Glutamatergic neuron (in vitro differentiated cells): Measurements from ENCODE around the gene EBP. TPM values are rescaled to one million over a fixed set of nuclear protein-coding genes. Genes with fewer than 3 reads are reported as not detected.

ENCODE experiments used
- DNase-seq: peaks from one replicate; pipeline ENCODE4 v3.0.0; 2022
- H3K27ac Mint-ChIP-seq: one replicate; pipeline ENCODE4 v1.8.0; 2020; ENCODE audit warnings: mild to moderate bottlenecking, mixed read lengths, inconsistent platforms; ENCODE audit not compliant: unreplicated experiment
- H3K27me3 Mint-ChIP-seq: one replicate; pipeline ENCODE4 v1.8.0; 2020; ENCODE audit warnings: mild to moderate bottlenecking, moderate library complexity, mixed read lengths, inconsistent platforms; ENCODE audit not compliant: unreplicated experiment
- H3K36me3 Mint-ChIP-seq: one replicate; pipeline ENCODE4 v1.8.0; 2020; ENCODE audit warnings: mild to moderate bottlenecking, mixed read lengths, inconsistent platforms; ENCODE audit not compliant: unreplicated experiment
- H3K4me1 Mint-ChIP-seq: one replicate; pipeline ENCODE4 v1.8.0; 2020; ENCODE audit warnings: mild to moderate bottlenecking, low read depth, mixed read lengths, inconsistent platforms; ENCODE audit not compliant: unreplicated experiment
- H3K4me3 Mint-ChIP-seq: one replicate; pipeline ENCODE4 v1.8.0; 2020; ENCODE audit warnings: mild to moderate bottlenecking, mixed read lengths, inconsistent platforms; ENCODE audit not compliant: unreplicated experiment
- H3K9me3 Mint-ChIP-seq: one replicate; pipeline ENCODE4 v1.8.0; 2020; ENCODE audit warnings: mild to moderate bottlenecking, moderate library complexity, mixed read lengths, inconsistent platforms; ENCODE audit not compliant: unreplicated experiment
- CTCF ChIP-seq: fragments of 200-600 bp; sonication (generic); IDR thresholded peaks from one replicate; pipeline ENCODE4 v1.5.0; 2021; ENCODE audit not compliant: partially characterized antibody, unreplicated experiment
- total RNA-seq: library from RNA; stranded (reverse); fragmentation: NEBNext Ultra II Directional; extraction: Animal tissue kit (Norgen Biotek cat#: 25700); gene quantifications from one replicate; pipeline ENCODE4 v1.2.1, GENCODE V29; 2021; ENCODE audit not compliant: unreplicated experiment

EBP gene
- total RNA-seq, 1 donor from 2014 or later = 132 TPM

GRCh38 chrX:48573690-48574269 lies 52.2 kb downstream of the EBP start:
- TF ChIP-seq CTCF = no peak
- H3K4me1 Mint-ChIP-seq = peaks cover 4% of the 10 kb centered on the region
- no peaks in the 10 kb centered on the region for H3K36me3 Mint-ChIP-seq
- H3K27ac Mint-ChIP-seq = peak overlapping the region; percentile 100
- peak; percentile 25 for DNase-seq
- peaks cover 11% of the 10 kb centered on the region for H3K27me3 Mint-ChIP-seq
- H3K9me3 Mint-ChIP-seq = peaks cover 9% of the 10 kb centered on the region
- H3K4me3 Mint-ChIP-seq = peak overlapping the region; percentile 96

- H3K36me3 Mint-ChIP-seq = no peaks in the 10 kb centered on the region
Measured at GRCh38 chrX:48574270-48575266, 53.0 kb downstream of the EBP start, which contains the start of gene RBM3. RBM3 (plus strand) TSS chrX:48574484; CDS start chrX:48575181, 697 bp downstream.

GRCh38 chrX:48575642-48576041 lies 54.0 kb downstream of the EBP start:
- Mint-ChIP-seq H3K36me3 (no peaks in the 10 kb centered on the region), H3K27me3 (peaks cover 11% of the 10 kb centered on the region), H3K4me3 (peak overlapping the region; percentile 96), H3K27ac (peak overlapping the region; percentile 100), H3K9me3 (peaks cover 9% of the 10 kb centered on the region), H3K4me1 (peaks cover 4% of the 10 kb centered on the region)
- TF ChIP-seq CTCF = no peak
- DNase-seq = no peak

More at GRCh38 chrX:48574270-48575266, 53.0 kb downstream of the EBP start, which contains the start of gene RBM3:
- H3K4me3 Mint-ChIP-seq = peak within 1 kb of the TSS; percentile 96
- peak; percentile 88 for DNase-seq
- TF ChIP-seq CTCF = no peak
- H3K9me3 Mint-ChIP-seq = peaks cover 9% of the 10 kb centered on the region
- H3K27me3 Mint-ChIP-seq = peaks cover 11% of the 10 kb centered on the region
- peaks cover 4% of the 10 kb centered on the region for H3K4me1 Mint-ChIP-seq
- peak within 1 kb of the TSS; percentile 100 for H3K27ac Mint-ChIP-seq

- Mint-ChIP-seq H3K4me1 (peaks cover 4% of the 10 kb centered on the region), H3K9me3 (peaks cover 9% of the 10 kb centered on the region), H3K4me3 (peak overlapping the region; percentile 96), H3K36me3 (no peaks in the 10 kb centered on the region), H3K27ac (peak overlapping the region; percentile 100), H3K27me3 (peaks cover 11% of the 10 kb centered on the region)
- no peak for TF ChIP-seq CTCF
- no peak for DNase-seq
Measured at GRCh38 chrX:48576108-48576507, 54.5 kb downstream of the EBP start.

Other genes starting within 250 kb of the EBP start
- not detected for gene SSX3, start 165.1 kb upstream of the EBP start, total RNA-seq
- 0.71 TPM for gene SSX4, start 138.3 kb upstream of the EBP start, total RNA-seq
- gene SSX4B, start 109.8 kb upstream of the EBP start, total RNA-seq = 0.71 TPM
- gene SLC38A5, start 51.5 kb upstream of the EBP start, total RNA-seq = 136 TPM
- gene FTSJ1, start 45.6 kb upstream of the EBP start, total RNA-seq = 87.6 TPM
- 18.6 TPM for gene PORCN, start 12.8 kb upstream of the EBP start, total RNA-seq
- gene TBC1D25, start 17.9 kb downstream of the EBP start, total RNA-seq = 34.3 TPM
- gene RBM3, start 52.7 kb downstream of the EBP start, total RNA-seq = 294 TPM
- 70.4 TPM for gene WDR13, start 75.7 kb downstream of the EBP start, total RNA-seq
- gene WAS, start 162.0 kb downstream of the EBP start, total RNA-seq = 2.6 TPM
- gene SUV39H1, start 174.9 kb downstream of the EBP start, total RNA-seq = 4.7 TPM
- gene GLOD5, start 239.9 kb downstream of the EBP start, total RNA-seq = not detected